Head of caudate nucleus (tissue), 42 donors: Measurements from ENCODE around the gene METTL6.
"Not testable (repeated sequence)": the region's sequence is repeated elsewhere in the genome, so short reads cannot be mapped to it uniquely, and the experiment has no call there.

ENCODE experiments used
- DNase-seq, 42 donors: peaks; one replicate each; pipeline versions ENCODE4 v3.0.0 to v3.0.0-alpha.2; 2020 to 2021; ENCODE audit warnings: mixed read lengths in 7 of 42
- intact Hi-C: fragments of 100-400 bp; cut with DNase I; formaldehyde crosslinking; loops from one replicate; pipeline ENCODE4 v1.15.0; 2022

Gene METTL6

GRCh38 chr3:15409774-15410173 is 17.6 kb downstream of the METTL6 start:
- intact Hi-C loops, result loop anchor here (10.0 kb wide), 1 partner anchor 205 kb away; the partner anchor contains the start of gene CAPN7
- no peak for DNase-seq

DNA sequence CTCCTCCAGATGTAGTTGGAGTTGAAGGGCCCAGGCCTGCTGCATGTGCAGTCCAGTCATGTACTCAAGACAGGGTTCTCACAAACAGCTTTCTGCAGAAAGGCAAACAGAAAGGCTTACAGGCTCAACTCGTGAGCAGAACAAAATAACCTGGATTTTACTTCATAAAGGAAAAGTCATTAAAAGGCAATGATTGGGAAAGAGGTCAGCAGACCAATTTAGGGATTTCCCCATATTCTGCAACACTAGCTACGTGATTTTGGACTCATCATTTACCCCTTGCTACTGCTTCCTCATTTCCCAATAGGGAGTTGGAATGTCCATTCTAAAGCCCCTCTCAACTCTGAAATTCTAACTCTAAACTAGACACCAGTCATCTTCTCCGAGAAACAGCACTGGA is 18.1 kb downstream of the METTL6 start:
- DNase-seq, result no peak
- intact Hi-C loops, result loop anchor here (10.0 kb wide), 1 partner anchor 204 kb away; the partner anchor contains the start of gene CAPN7

- DNase-seq, result peak in 7 of 42 donors; percentile 13 to 48 (median 21)
Measured at GRCh38 chr3:15405448-15406050, 21.8 kb downstream of the METTL6 start.

DNA sequence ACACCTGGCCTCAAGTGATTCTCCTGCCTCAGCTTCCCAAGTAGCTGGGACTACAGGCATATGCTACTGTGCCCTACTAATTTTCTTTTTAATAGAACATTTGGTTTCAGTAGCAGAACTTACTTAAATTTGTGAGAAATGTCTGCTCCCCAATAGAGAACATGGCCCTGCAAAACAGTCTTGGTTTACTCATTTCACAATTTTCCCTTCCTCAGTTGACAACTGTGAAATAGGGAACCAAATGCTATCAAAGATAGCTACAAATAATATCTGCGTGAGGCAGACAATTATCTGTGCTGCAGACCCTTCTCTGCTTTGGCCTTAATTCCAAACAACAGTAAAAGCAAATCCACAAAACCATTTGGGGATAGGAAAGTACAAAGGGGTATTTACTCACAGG is 22.6 kb downstream of the METTL6 start:
- intact Hi-C loops, result loop anchor here (10.0 kb wide), 1 partner anchor 200 kb away; the partner anchor contains the start of gene CAPN7
- no peak for DNase-seq

More at GRCh38 chr3:15405448-15406050, 21.8 kb downstream of the METTL6 start:
- intact Hi-C loops, result loop anchor here (10.0 kb wide), 1 partner anchor 201 kb away; the partner anchor contains the start of gene CAPN7

- intact Hi-C loops, result loop anchor here (10.0 kb wide), 1 partner anchor 199 kb away; the partner anchor contains the start of gene CAPN7
- DNase-seq, result no peak
Measured at GRCh38 chr3:15403965-15404364, 23.4 kb downstream of the METTL6 start.

DNA sequence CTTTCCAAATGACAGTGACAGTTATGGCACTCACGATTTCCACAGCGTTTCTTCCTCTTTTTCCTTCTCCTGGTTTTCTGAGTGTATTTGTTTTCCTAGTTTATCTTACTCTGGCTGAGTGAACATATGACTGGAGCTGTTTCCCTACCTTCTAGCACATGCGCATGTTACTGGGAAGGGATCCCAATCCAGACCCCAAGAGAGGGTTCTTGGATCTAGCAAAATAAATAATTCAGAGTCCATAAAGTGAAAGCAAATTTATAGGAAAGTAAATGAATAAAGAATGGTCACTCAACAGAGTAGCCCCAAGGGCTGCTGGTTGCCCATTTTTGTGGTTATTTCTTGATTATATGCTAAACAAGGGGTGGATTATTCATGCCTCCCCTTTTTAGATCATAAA is 23.8 kb downstream of the METTL6 start:
- DNase-seq, result no peak
- intact Hi-C loops, result loop anchor here (10.0 kb wide), 1 partner anchor 199 kb away; the partner anchor contains the start of gene CAPN7

DNA sequence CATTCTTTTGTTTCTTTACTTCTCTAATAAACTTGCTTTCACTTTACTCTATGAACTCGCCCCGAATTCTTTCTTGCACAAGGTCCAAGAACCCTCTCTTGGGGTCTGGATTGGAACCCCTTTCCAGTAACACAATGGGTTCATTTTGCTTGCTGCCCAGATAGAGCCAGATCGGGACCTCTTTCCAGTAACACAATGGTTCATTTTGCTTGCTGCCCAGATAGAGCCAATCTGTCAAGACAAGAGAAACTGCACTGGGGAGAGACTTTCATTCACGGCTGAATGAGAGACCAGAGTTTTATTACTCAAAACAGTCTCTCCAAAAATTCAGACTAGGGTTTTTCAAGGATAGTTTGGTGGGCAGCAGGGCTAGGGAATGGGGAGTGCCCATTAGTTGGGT is 25.4 kb downstream of the METTL6 start:
- intact Hi-C loops, result loop anchor here (10.0 kb wide), 1 partner anchor 197 kb away; the partner anchor contains the start of gene CAPN7
- peak in 1 of 42 donors; percentile 18 for DNase-seq

DNA sequence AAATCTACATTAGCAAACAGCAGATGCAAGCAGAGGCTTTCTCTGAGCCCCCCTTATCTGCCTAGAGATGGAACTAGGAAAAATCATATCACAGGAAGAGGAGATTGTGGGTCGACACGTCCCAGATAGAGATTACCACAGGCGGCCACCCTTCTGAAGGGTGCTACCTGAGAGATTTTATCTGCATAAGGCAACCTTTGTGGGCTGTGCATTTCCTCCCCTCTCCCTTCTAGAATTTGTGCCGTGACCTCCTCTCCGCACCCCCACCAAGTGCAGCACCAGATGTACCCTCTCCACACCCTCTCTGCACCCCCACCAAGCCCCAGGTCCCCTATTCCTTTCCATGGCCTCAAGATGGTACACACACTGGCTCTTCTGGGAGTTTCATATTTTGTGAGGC is 27.4 kb downstream of the METTL6 start:
- intact Hi-C loops, result loop anchor here (10.0 kb wide), 1 partner anchor 195 kb away; the partner anchor contains the start of gene CAPN7
- no peak for DNase-seq

DNA sequence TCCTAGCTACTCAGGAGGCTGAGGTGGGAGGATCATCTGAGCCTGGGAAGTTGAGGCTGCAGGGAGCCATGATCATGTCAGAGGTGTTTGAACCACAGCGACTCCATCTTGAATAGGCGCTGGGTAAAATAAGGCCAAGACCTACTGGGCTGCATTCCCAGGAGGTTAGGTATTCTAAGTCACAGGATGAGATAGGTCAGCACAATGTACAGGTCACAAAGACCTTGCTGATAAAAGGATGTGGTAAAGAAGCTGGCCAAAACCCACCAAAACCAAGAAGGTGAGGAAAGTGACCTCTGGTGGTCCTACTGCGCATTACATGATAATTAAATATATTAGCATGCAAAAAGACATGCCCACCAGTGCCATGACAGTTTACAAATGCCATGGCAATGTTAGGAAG is 28.6 kb downstream of the METTL6 start:
- intact Hi-C loops, DNase-seq: not testable (repeated sequence)

DNA sequence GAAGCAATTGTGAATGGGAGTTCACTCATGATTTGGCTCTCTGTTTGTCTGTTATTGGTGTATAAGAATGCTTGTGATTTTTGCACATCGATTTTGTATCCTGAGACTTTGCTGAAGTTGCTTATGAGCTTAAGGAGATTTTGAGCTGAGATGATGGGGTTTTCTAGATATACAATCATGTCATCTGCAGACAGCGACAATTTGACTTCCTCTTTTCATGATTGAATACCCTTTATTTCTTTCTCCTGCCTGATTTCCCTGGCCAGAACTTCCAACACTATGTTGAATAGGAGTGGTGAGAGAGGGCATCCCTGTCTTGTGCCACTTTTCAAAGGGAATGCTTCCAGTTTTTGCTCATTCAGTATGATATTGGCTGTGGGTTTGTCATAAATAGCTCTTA is 34.1 kb downstream of the METTL6 start:
- intact Hi-C loops, DNase-seq: not testable (repeated sequence)

DNA sequence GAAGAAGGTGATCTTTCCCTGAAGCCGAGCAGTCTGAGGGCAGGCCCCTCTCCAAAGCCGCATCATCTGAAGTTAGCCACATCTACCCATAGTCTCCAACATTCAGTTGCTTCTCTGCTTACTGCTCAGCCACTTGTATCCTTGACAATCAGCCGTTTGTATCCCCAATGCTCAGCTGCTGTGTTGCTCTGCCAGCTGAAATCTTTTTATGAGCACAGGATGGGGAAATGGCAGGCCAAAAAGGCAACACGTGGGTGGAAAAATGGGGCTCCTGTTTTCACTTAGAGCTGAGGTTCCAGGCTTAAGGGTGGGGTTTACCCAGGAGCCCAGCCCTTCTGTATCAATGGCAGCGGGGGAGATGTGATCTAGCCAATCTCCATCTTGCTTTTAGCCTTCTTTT is 36.3 kb downstream of the METTL6 start:
- DNase-seq, result peak in 3 of 42 donors; percentile 5 to 35 (median 24)
- intact Hi-C loops, result no loop called here

- intact Hi-C loops, result no loop called here
- peak in 1 of 42 donors; percentile 25 for DNase-seq
Measured at GRCh38 chr3:15390460-15390859, 36.9 kb downstream of the METTL6 start.

DNA sequence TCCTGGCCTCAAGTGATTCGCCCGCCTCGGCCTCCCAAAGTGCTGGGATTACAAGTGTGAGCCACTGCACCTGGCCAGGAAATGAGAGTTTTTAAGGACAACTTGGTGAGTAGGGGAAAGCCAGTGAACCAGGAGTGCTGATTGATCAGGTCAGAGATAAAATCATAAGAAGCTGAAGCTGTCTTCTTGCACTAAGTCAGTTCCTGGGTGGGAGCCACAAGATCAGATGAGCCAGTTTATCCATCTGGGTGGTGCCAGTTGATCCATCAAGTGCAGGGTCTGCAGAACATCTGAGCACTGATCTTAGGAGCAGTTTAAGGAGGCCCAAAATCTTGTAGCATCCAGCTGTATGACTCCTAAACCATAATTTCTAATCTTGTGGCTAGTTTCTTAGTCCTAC is 39.0 kb downstream of the METTL6 start:
- intact Hi-C loops, result not testable (repeated sequence)
- DNase-seq, result peak in 1 of 42 donors; percentile 18

- intact Hi-C loops, result no loop called here
Measured at GRCh38 chr3:15387735-15388134, 39.6 kb downstream of the METTL6 start.

DNA sequence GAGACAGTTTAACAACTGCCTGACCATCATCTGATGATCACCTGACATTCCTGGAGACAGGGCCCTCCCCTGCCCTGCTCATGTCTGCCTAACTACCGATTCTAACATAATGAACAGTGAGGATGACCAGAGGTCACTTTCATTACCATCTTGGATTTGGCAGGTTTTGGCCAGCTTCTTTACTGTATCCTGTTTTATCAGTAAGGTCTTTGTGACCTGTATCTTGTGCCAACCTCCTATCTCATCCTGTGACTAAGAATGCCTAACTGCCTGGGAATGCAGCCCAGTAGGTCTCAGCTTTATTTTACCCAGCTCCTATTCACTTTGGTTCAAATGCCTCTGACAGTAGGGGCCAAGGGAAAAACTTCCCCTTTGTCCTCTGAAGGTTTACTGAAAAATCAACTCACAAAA is 40.2 kb downstream of the METTL6 start:
- peak in 2 of 42 donors; percentile 4 to 14 for DNase-seq

More at GRCh38 chr3:15387735-15388134, 39.6 kb downstream of the METTL6 start:
- DNase-seq, result peak in 2 of 42 donors; percentile 12 to 28

GRCh38 chr3:15386654-15386955 is 40.7 kb downstream of the METTL6 start:
- peak in 2 of 42 donors; percentile 2 to 4 for DNase-seq
- intact Hi-C loops, result not testable (repeated sequence)

More for the DNA sequence above, 40.2 kb downstream of the METTL6 start:
- intact Hi-C loops, result no loop called here

DNA sequence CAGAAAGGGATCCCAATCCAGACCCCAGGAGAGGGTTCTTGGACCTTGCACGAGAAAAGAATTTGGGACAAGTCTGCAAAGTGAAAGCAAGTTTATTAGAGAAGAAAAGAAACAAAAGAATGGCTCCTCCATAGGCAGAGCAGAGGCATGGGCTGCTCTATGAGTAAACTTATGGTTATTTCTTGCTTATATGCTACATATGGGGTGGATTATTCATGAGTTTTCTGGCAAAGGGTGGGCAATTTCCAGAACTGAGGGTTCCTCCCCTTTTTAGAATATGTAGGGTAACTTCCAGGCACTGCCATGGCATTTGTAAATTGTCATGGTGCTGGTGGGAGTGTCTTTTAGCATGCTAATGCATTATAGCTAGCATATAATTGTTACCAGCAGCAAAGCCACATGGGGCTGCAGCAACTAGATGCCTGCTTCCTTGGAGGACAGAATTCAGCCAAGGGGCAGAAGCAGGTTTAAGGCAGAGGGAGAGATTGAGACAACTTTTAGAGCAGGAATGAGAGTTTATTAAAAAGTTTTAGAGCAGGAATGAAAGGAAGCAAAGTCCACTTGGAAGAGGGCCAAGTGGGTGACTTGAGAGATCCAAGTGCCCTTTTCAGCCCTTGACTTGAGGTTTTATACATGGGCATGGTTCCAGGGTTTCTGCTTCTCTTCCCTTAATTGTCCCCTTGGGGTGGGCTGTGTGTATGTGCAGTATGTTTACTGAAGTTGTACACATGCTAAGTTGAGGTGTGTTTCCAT is 41.3 kb downstream of the METTL6 start:
- intact Hi-C loops, result no loop called here
- peak in 2 of 42 donors; percentile 10 to 35 for DNase-seq

GRCh38 chr3:15385238-15385695 is 42.1 kb downstream of the METTL6 start:
- intact Hi-C loops, result not testable (repeated sequence)

GRCh38 chr3:15384510-15385237 is 42.7 kb downstream of the METTL6 start:
- intact Hi-C loops, result no loop called here
- DNase-seq, result peak in 3 of 42 donors; percentile 3 to 24 (median 13)

More at GRCh38 chr3:15385238-15385695, 42.1 kb downstream of the METTL6 start:
- DNase-seq, result peak in 1 of 42 donors; percentile 16
